Endodermal cell (in vitro differentiated cells): ENCODE measurements around the gene CARMIL3. TPM values are rescaled to one million over a fixed set of nuclear protein-coding genes. Genes with fewer than 3 reads are reported as not detected.

ENCODE experiments used
- DNase-seq: peaks from one replicate; pipeline ENCODE4 v3.0.0-alpha.2; 2017
- H3K27ac ChIP-seq: 2 replicates; pipeline ENCODE4 v1.5.1; 2013; ENCODE audit warnings: mild to moderate bottlenecking, low read depth, low read length, moderate library complexity
- H3K27me3 ChIP-seq: 2 replicates; pipeline ENCODE4 v1.6.1; 2013; ENCODE audit warnings: mild to moderate bottlenecking, low read length, moderate library complexity; ENCODE audit not compliant: insufficient read depth, control insufficient read depth, poor library complexity, severe bottlenecking
- H3K36me3 ChIP-seq: 2 replicates; pipeline ENCODE4 v1.7.0; 2013; ENCODE audit warnings: mild to moderate bottlenecking, low read length, moderate library complexity; ENCODE audit not compliant: control insufficient read depth, insufficient read depth
- H3K4me1 ChIP-seq: one replicate; pipeline ENCODE4 v1.7.0; 2013; ENCODE audit warnings: low read length; ENCODE audit not compliant: control insufficient read depth, insufficient read depth
- H3K4me3 ChIP-seq: 2 replicates; pipeline ENCODE4 v1.5.1; 2013; ENCODE audit warnings: mild to moderate bottlenecking, low read length, moderate library complexity
- H3K9ac ChIP-seq: 2 replicates; pipeline ENCODE4 v1.6.1; 2013; ENCODE audit warnings: mild to moderate bottlenecking, low read length, moderate library complexity; ENCODE audit not compliant: poor library complexity, severe bottlenecking; ENCODE audit errors: extremely low read depth
- H3K9me3 ChIP-seq: 2 replicates; pipeline ENCODE4 v1.6.1; 2013; ENCODE audit warnings: mild to moderate bottlenecking, low read length, moderate library complexity; ENCODE audit not compliant: control insufficient read depth
- H3K27ac Mint-ChIP-seq: 2 replicates; pipeline ENCODE4 v1.8.0; 2020; ENCODE audit warnings: mixed read lengths
- H3K27me3 Mint-ChIP-seq: 2 replicates; pipeline ENCODE4 v1.8.0; 2021; ENCODE audit warnings: mild to moderate bottlenecking, mixed read lengths; ENCODE audit not compliant: insufficient read depth
- H3K36me3 Mint-ChIP-seq: 2 replicates; pipeline ENCODE4 v1.8.0; 2020; ENCODE audit warnings: low read depth, mixed read lengths
- H3K4me1 Mint-ChIP-seq: 2 replicates; pipeline ENCODE4 v1.8.0; 2020; ENCODE audit warnings: mixed read lengths
- H3K4me3 Mint-ChIP-seq: 2 replicates; pipeline ENCODE4 v1.8.0; 2020; ENCODE audit warnings: mild to moderate bottlenecking, moderate library complexity, mixed read lengths
- H3K9me3 Mint-ChIP-seq: 2 replicates; pipeline ENCODE4 v1.8.0; 2020; ENCODE audit warnings: mild to moderate bottlenecking, mixed read lengths
- CTCF ChIP-seq: fragments of 200-600 bp; sonication (generic); conservative IDR thresholded peaks from 2 replicates; pipeline ENCODE4 v1.5.0; 2021; ENCODE audit warnings: antibody characterized with exemption, mild to moderate bottlenecking
- WGBS, 2 experiments: methylation state at CpG; one replicate each; pipeline versions ENCODE4 v1.1.5 to v1.1.7; 2013; ENCODE audit warnings: missing lambda C conversion rate in 2 of 2, mixed read lengths in 1 of 2; ENCODE audit not compliant: insufficient coverage in 1 of 2, insufficient read length in 1 of 2; 5-methylcytosine and 5-hydroxymethylcytosine counted together
- total RNA-seq, 2 donors: library from RNA; stranded (reverse); fragmentation: NEBNext Ultra II Directional in 1 of 2; extraction: Animal tissue kit (Norgen Biotek cat#: 25700) in 1 of 2; gene quantifications; 2 replicates in 1 of 2; 3 replicates in 1 of 2; pipeline ENCODE4 v1.2.1, GENCODE V29; 2021

The CARMIL3 gene
- total RNA-seq, 2 donors from 2014 or later = 2.1 to 4.4 TPM

- H3K9me3 ChIP-seq = no peaks in the 10 kb centered on the region
- Mint-ChIP-seq H3K27me3 (peaks cover 45% of the 10 kb centered on the region), H3K9me3 (no peaks in the 10 kb centered on the region), H3K27ac (peak overlapping the region; percentile 81), H3K4me3 (peak overlapping the region; percentile 61), H3K36me3 (no peaks in the 10 kb centered on the region), H3K4me1 (peaks cover 39% of the 10 kb centered on the region)
- 21 to 67% methylated on average over 4 to 26 of the region's 26 CpGs for WGBS, 2 experiments
- no peaks in the 10 kb centered on the region for H3K36me3 ChIP-seq
- H3K4me1 ChIP-seq = peaks cover 21% of the 10 kb centered on the region
- DNase-seq = no peak
- H3K27ac ChIP-seq = no peak overlapping the region
- H3K4me3 ChIP-seq = peak overlapping the region; percentile 80
- H3K27me3 ChIP-seq = peaks cover 54% of the 10 kb centered on the region
- no peak overlapping the region for H3K9ac ChIP-seq
- no peak for TF ChIP-seq CTCF
Observed at GRCh38 chr14:24081739-24082211, 30.0 kb downstream of the CARMIL3 start.

GRCh38 chr14:24082411-24083080 lies 30.7 kb downstream of the CARMIL3 start:
- H3K36me3 Mint-ChIP-seq = no peaks in the 10 kb centered on the region
- no peaks in the 10 kb centered on the region for H3K9me3 Mint-ChIP-seq
- no peak overlapping the region for H3K27ac ChIP-seq
- H3K4me1 ChIP-seq = peaks cover 26% of the 10 kb centered on the region
- H3K27ac Mint-ChIP-seq = peak overlapping the region; percentile 81
- no peak overlapping the region for H3K9ac ChIP-seq
- no peaks in the 10 kb centered on the region for H3K36me3 ChIP-seq
- H3K27me3 ChIP-seq = peaks cover 49% of the 10 kb centered on the region
- no peak overlapping the region for H3K4me3 ChIP-seq
- no peak for TF ChIP-seq CTCF
- H3K4me1 Mint-ChIP-seq = peaks cover 43% of the 10 kb centered on the region
- DNase-seq = no peak
- peak overlapping the region; percentile 61 for H3K4me3 Mint-ChIP-seq
- 94% methylated on average over 5 of the region's 5 CpGs; no CpG with 5 or more reads in 1 of the 2 experiments for WGBS, 2 experiments
- no peaks in the 10 kb centered on the region for H3K9me3 ChIP-seq
- H3K27me3 Mint-ChIP-seq = peaks cover 45% of the 10 kb centered on the region

- no peak overlapping the region for H3K27ac Mint-ChIP-seq
- peaks cover 45% of the 10 kb centered on the region for H3K27me3 Mint-ChIP-seq
- Histone ChIP-seq H3K27me3 (peaks cover 49% of the 10 kb centered on the region), H3K36me3 (no peaks in the 10 kb centered on the region), H3K27ac (no peak overlapping the region), H3K4me1 (peaks cover 26% of the 10 kb centered on the region), H3K9ac (no peak overlapping the region), H3K9me3 (no peaks in the 10 kb centered on the region), H3K4me3 (no peak overlapping the region)
- WGBS, 2 experiments = 96 to 97% methylated on average over 3 of the region's 3 CpGs
- peaks cover 35% of the 10 kb centered on the region for H3K4me1 Mint-ChIP-seq
- no peak overlapping the region for H3K4me3 Mint-ChIP-seq
- no peaks in the 10 kb centered on the region for H3K9me3 Mint-ChIP-seq
- H3K36me3 Mint-ChIP-seq = no peaks in the 10 kb centered on the region
- TF ChIP-seq CTCF = no peak
- no peak for DNase-seq
Observed at GRCh38 chr14:24083462-24083861, 31.7 kb downstream of the CARMIL3 start.
